ENCODE results near the gene VPS11. TPM values are rescaled to one million over a fixed set of nuclear protein-coding genes. Genes with fewer than 3 reads are reported as not detected.

Gene VPS11
- total and polyA plus RNA-seq, 10 of the 15 experiments (the other 5 are each of a cell fraction or from before 2014, with no cell fraction given) = 15.8 to 26.4 (median 24.5) TPM

- TF ChIP-seq BCL3 (IDR thresholded peaks at IDR 0.05; ENCODE audit: borderline replicate concordance, insufficient read depth, low read depth, low read length, poor library complexity, severe bottlenecking) (no peak), EGR1 (IDR thresholded peaks at IDR 0.05; ENCODE audit: borderline replicate concordance in 1 of 2, low read depth in 2 of 2, low read length in 2 of 2) (no peak), SIN3A (IDR thresholded peaks at IDR 0.05; ENCODE audit: low read depth, low read length) (no peak), MLLT1 (IDR thresholded peaks at IDR 0.05) (no peak), SRF (IDR thresholded peaks at IDR 0.05; ENCODE audit: low read depth in 2 of 2, low read length in 2 of 2) (no peak), KLF5 (IDR thresholded peaks at IDR 0.05; ENCODE audit: partially characterized antibody) (no peak), ZNF274 (IDR thresholded peaks at IDR 0.05; ENCODE audit: insufficient read depth, insufficient read length) (no peak), ESRRA (IDR thresholded peaks at IDR 0.05; ENCODE audit: low read length) (no peak)
- TF ChIP-seq, protein P1, sequence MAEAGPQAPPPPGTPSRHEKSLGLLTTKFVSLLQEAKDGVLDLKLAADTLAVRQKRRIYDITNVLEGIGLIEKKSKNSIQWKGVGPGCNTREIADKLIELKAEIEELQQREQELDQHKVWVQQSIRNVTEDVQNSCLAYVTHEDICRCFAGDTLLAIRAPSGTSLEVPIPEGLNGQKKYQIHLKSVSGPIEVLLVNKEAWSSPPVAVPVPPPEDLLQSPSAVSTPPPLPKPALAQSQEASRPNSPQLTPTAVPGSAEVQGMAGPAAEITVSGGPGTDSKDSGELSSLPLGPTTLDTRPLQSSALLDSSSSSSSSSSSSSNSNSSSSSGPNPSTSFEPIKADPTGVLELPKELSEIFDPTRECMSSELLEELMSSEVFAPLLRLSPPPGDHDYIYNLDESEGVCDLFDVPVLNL (IDR thresholded peaks at IDR 0.05; ENCODE audit: low read depth, low read length) = no peak
Observed at GRCh38 chr11:119112314-119113020, 44.8 kb downstream of the VPS11 start (continued).

Data from GM12878 (cell line).